GM12873 (cell line): ENCODE measurements around the gene XPOT.

Experiments used
- TF ChIP-seq, protein P1 (sequence below): IDR thresholded peaks from 2 replicates; pipeline ENCODE4 v1.5.1; 2012; ENCODE audit warnings: low read depth, mild to moderate bottlenecking, moderate library complexity, low read length, control low read depth; ENCODE audit not compliant: insufficient read depth; ENCODE audit errors: missing control alignments

The XPOT gene

DNA sequence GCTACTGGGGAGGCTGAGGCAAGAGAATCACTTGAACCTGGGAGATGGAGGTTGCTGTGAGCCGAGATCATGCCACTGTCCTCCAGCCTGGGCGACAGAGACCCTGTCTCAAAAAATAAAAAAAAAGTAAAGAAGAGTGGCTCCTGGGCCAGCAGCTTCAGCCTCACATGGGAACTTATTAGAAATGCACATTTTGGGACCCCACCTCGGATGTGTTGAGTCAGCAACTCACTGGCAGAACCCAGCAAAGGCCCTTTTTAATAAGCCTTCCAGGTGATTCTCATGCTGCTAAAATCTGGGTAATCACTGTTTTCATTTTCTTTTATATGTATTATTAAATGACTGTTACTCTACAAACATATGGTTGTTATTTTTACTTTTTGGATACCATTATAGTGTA lies 89.3 kb downstream of the XPOT start:
- TF ChIP-seq, protein P1, sequence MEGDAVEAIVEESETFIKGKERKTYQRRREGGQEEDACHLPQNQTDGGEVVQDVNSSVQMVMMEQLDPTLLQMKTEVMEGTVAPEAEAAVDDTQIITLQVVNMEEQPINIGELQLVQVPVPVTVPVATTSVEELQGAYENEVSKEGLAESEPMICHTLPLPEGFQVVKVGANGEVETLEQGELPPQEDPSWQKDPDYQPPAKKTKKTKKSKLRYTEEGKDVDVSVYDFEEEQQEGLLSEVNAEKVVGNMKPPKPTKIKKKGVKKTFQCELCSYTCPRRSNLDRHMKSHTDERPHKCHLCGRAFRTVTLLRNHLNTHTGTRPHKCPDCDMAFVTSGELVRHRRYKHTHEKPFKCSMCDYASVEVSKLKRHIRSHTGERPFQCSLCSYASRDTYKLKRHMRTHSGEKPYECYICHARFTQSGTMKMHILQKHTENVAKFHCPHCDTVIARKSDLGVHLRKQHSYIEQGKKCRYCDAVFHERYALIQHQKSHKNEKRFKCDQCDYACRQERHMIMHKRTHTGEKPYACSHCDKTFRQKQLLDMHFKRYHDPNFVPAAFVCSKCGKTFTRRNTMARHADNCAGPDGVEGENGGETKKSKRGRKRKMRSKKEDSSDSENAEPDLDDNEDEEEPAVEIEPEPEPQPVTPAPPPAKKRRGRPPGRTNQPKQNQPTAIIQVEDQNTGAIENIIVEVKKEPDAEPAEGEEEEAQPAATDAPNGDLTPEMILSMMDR: no peak

DNA sequence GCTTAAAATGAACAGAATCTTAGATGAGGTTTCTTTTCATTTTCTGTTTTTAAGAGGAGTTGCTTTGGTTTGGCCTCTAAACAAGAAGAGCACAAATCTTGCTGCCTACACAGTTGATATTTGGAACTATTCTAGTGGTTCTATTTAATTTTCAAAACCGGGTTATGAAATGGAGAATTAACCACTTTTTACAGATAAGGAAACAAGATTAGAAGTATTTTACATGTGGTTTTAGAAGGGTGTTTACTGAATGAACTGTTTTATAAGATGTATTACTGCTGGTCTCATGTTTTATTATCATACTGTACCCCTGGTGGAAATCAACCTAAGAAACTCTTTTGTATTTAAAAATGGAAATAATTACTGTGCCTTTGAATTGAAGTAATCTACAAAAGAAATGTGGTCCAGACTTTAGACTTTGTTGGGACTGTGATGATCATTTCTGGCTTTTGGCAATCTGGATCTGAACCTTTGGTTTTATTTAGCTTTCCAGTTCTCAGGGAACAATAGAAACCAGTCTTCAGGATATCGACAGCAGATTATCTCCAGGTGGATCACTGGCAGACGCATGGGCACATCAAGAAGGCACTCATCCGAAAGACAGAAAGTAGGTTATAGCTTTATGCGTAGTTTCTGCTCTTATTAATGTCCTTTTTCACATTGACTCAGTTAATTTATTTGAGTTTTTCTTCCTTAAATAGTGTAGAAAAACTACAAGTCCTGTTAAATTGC lies 91.0 kb downstream of the XPOT start:
- TF ChIP-seq, protein P1: no peak

DNA sequence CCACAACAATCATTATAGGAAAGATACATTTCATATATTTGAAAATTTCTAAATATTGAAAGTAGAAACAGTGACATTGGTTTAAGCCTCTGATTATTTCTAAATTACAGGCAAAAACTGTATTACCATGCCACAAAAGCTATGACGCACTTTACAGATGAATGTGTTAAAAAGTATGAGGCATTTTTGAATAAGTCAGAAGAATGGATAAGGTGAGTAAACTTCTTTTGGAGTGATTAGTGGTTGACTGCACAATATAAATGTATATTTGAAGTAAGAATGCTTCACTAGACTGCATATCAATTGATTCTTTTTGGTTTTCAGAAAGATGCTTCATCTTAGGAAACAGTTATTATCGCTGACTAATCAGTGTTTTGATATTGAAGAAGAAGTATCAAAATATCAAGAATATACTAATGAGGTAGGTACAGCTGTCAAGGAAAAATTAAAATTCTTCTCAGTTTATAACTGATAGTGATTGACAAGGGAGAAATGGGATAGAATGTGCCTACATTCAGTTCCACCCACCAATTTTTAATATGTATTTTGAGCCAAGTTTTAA lies 92.7 kb downstream of the XPOT start:
- TF ChIP-seq, protein P1: no peak

DNA sequence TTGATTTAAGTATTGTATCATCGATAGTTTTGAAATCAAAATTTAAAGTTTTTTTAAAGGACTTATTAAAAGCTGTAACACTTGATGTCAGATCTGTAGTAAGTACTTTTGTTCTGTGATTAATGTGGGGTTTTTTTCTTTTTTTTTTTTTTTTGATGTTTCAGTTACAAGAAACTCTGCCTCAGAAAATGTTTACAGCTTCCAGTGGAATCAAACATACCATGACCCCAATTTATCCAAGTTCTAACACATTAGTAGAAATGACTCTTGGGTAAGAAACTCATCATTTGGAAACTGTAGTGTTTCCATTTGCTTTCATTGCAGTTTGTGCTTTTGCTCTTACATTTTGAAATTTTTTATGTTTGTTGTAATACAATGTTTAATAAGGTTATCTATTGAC lies 93.3 kb downstream of the XPOT start:
- TF ChIP-seq, protein P1: no peak

DNA sequence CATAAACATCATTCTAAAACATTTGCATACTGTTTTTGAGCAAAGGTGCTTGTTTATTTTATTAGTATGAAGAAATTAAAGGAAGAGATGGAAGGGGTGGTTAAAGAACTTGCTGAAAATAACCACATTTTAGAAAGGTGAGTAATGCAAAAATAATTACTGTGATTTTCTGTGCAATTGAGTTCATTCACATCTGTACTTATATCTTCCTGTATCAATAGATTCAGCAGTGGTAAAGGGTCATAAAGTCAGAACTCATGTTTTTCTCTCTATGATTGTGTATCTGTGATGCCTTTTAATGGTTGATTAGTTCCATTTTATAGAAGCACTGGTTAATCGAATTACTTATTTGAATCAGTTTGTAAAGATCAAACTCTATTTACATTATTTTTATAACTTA lies 93.7 kb downstream of the XPOT start:
- TF ChIP-seq, protein P1: no peak

DNA sequence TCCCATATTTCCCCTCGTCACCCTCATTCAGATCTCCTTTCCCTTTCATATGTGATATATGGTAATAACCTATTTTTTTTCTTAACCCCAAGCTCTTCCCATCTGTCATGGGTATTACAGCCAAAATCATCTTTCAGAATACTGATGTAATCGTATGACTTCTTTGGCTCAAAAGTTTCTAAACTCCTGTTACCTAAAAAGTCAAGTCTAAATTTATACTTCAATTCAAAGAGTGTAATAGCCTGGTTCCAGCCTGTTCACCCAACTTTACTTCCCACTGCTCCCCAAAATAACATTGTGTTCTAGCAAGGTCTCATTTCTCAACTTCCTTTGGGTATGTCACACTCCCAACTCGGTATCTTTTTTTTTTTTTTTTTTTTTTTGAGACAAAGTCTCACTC lies 96.2 kb downstream of the XPOT start:
- TF ChIP-seq, protein P1: no peak
